COLO829 (cell line): ENCODE measurements around the gene NDUFC2.
"Not testable (repeated sequence)": the region's sequence is repeated elsewhere in the genome, so short reads cannot be mapped to it uniquely, and the experiment has no call there.

Experiments used
- DNase-seq: peaks from one replicate; pipeline ENCODE4 v3.0.0; 2012; ENCODE audit warnings: low spot score

Gene NDUFC2

GRCh38 chr11:78080084-78080817 is 589 bp upstream of the NDUFC2 start:
- DNase-seq = no peak

- DNase-seq = no peak
Measured at GRCh38 chr11:78078218-78079167, 1.2 kb downstream of the NDUFC2 start.

- not testable (repeated sequence) for DNase-seq
Measured at GRCh38 chr11:78077592-78077991, 2.1 kb downstream of the NDUFC2 start.

GRCh38 chr11:78076733-78077403 is 2.8 kb downstream of the NDUFC2 start:
- no peak for DNase-seq

GRCh38 chr11:78074756-78075155 is 4.9 kb downstream of the NDUFC2 start:
- no peak for DNase-seq

- DNase-seq = no peak
Measured at GRCh38 chr11:78072455-78072854, 7.2 kb downstream of the NDUFC2 start.

GRCh38 chr11:78071717-78072116 is 7.9 kb downstream of the NDUFC2 start:
- DNase-seq = no peak

GRCh38 chr11:78070621-78071020 is 9.0 kb downstream of the NDUFC2 start:
- DNase-seq = no peak

GRCh38 chr11:78069465-78069864 is 10.2 kb downstream of the NDUFC2 start:
- no peak for DNase-seq

- DNase-seq = no peak
Measured at GRCh38 chr11:78067704-78068103, 12.0 kb downstream of the NDUFC2 start.

GRCh38 chr11:78066471-78066870 is 13.2 kb downstream of the NDUFC2 start:
- no peak for DNase-seq

- DNase-seq = no peak
Measured at GRCh38 chr11:78065203-78065602, 14.5 kb downstream of the NDUFC2 start.

GRCh38 chr11:78063440-78064181 is 16.1 kb downstream of the NDUFC2 start, which contains the start of gene THRSP:
THRSP (plus strand) TSS chr11:78063861; CDS start chr11:78063882, 21 bp downstream.
- DNase-seq = no peak

- no peak for DNase-seq
Measured at GRCh38 chr11:78062671-78063070, 17.0 kb downstream of the NDUFC2 start.

GRCh38 chr11:78061921-78062311 is 17.7 kb downstream of the NDUFC2 start:
- no peak for DNase-seq

- DNase-seq = no peak
Measured at GRCh38 chr11:78061088-78061920, 18.4 kb downstream of the NDUFC2 start.

GRCh38 chr11:78060533-78060932 is 19.1 kb downstream of the NDUFC2 start:
- no peak for DNase-seq

GRCh38 chr11:78059749-78060328 is 19.8 kb downstream of the NDUFC2 start:
- not testable (repeated sequence) for DNase-seq

- no peak for DNase-seq
Measured at GRCh38 chr11:78057462-78058055, 22.1 kb downstream of the NDUFC2 start.

GRCh38 chr11:78056093-78056492 is 23.6 kb downstream of the NDUFC2 start:
- DNase-seq = no peak
